GM10266 (cell line): ENCODE data around the gene RBP5.

Experiments used
- DNase-seq: peaks from one replicate; pipeline ENCODE4 v3.0.0; 2012; ENCODE audit errors: extremely low spot score
- CTCF ChIP-seq: IDR thresholded peaks from 2 replicates; pipeline ENCODE4 v1.5.1; 2012; ENCODE audit warnings: mild to moderate bottlenecking, low read depth; ENCODE audit not compliant: control insufficient read depth, insufficient read depth; ENCODE audit errors: missing control alignments

RBP5 gene

DNA sequence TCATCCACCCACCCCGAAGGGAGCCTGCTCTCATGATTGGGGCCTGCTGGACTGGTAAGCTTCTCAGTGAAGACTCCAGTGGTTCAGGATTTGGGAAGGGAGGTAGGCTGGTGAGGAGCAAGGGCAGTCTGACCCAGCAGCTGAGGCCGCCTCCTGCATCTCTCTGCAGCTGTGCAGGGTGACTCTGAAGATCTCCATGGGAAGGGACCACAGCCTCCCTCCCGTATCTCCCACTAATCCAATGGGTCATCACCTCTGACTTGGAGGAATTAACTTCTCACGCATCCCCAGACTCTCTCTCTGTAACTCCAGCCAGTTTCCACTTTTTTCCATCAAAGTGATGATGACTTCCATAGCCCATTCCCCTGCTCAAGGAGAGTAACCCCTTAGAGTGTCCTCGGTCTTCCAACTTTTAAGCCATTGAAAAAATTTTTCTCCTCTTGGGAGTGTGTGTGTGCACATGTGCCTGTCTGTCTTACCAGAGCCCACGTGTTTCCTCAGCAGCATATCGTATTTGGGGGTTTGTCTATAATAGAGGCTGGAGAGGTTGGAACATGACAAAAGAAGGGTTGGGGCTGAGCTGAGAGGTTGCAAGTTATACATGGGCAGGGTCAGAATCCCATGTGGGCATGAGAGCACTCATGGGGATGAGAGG lies 12.8 kb upstream of the RBP5 start:
- TF ChIP-seq CTCF = no peak
- DNase-seq = no peak

DNA sequence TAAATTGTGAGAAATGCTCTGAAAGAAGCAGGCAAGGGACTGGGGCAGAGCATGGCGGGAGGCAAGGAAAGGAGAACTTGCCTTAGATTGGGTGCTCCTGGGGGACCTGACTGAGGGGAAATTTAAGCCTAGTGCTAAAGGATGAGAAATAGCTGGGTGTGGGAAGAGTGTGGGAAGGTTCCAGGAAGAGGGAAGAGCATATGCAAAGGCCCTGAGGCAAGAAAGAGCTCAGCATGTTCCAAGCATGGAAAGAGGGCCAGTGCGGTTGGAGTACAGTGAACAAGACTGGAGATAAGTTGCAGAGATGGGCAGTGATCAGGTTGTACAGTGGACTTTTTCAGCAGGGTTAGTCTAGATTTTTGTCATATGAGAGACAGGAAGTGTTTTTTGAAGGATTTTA lies 10.5 kb upstream of the RBP5 start:
- TF ChIP-seq CTCF = no peak
- no peak for DNase-seq

- no peak for DNase-seq
- no peak for TF ChIP-seq CTCF
Measured at GRCh38 chr12:7137908-7138307, 9.2 kb upstream of the RBP5 start.

- no peak for TF ChIP-seq CTCF
- DNase-seq = no peak
Measured at GRCh38 chr12:7136676-7137075, 8.0 kb upstream of the RBP5 start.

DNA sequence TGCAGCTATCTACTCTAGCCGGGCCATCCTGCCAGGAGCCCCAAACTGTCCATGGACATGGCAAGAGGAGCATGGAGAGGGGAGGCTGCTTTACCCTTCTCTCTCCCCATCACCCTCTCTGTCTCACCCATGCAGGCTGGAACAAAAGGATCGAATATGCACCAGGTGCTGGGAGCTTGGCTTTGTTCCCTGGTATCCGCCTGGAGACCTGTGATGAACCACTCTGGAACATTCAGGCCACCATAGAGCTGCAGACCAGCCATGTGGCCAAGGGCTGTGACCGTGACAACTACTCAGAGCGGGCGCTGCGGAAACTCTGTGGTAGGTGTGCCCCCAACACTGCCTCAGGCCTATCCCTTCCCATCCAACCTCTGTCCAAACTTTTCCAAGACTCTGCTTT lies 7.4 kb upstream of the RBP5 start:
- TF ChIP-seq CTCF = no peak
- no peak for DNase-seq

DNA sequence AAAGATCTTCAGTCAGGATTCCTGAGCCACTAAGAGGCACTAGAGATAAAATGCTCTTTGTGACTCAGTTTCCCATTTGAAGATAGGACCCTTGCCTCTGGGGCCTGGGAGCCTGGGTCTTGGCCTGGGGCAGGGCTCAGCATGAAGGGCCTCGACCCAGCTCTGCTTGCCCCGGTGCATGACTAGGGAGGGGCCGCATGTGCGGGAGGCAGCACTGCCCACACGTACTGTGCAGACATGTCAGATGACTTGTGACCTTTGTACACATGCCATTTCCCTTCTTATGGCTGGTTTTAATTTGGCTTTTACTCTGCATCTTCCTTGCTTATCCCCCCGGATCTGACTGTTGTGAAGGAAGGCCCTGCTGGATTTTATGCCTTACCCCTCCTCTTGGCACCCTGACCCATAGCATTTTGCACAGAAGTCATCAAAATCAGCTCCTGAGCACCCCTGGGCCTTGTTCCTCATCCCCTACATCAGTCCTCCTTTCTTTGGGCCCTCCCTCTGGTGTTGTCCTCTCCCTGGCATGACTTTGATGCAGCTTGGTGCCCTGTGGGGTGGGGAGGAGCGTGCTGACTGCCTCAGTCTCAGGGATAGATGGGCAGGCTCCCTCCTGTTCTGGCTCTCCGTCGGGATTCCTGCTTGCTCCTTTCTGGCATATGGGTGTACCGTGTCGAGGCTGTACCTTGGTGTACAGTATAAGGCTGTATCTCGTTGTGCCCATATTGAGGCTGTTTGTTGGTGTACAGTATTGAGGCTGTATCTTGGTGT lies 5.9 kb upstream of the RBP5 start:
- TF ChIP-seq CTCF = no peak
- no peak for DNase-seq

DNA sequence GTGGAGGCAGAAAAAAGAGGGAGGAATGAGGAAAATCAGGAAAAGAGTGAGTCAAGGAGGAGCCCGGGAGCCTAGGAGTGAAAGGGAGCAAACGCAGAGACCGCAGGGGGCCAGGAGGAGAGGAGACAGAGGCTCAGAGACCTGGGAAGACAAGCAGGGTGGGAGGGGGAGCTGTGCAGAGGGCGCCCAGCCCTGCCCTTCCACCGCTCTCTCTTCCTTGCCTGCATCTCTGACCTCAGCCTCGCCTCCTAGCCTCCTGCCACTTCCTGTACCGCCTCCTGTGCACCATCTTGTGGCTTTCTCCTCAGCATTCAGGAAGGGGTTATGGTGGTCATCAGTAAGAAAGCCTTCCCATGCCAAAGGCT lies 2.8 kb upstream of the RBP5 start:
- no peak for TF ChIP-seq CTCF
- DNase-seq = peak; percentile 33
